HepG2 (cell line): ENCODE data around the gene ZBTB7B. TPM values are rescaled to one million over a fixed set of nuclear protein-coding genes. Genes with fewer than 3 reads are reported as not detected.

Experiments used
- DZIP1 ChIP-seq: sonication (generic); formaldehyde crosslinking; IDR thresholded peaks from 2 replicates; pipeline ENCODE4 v1.5.0; 2020; ENCODE audit warnings: mild to moderate bottlenecking, missing genetic modification reagents
- EED ChIP-seq: sonication (generic); formaldehyde crosslinking; IDR thresholded peaks from 2 replicates; pipeline ENCODE4 v1.5.0; 2020; ENCODE audit warnings: mild to moderate bottlenecking, missing genetic modification reagents
- ETV5 ChIP-seq: IDR thresholded peaks from 2 replicates; pipeline ENCODE4 v1.6.1; 2018; ENCODE audit warnings: missing biosample characterization, missing genetic modification reagents, inconsistent platforms, borderline replicate concordance
- FOXP1 ChIP-seq, 2 experiments: fragments of 450-650 bp in 1 of 2; IDR thresholded peaks; 2 replicates each; pipeline ENCODE4 v1.6.1; 2017 to 2018; ENCODE audit warnings: antibody characterized with exemption in 1 of 2
- GABPA ChIP-seq, 2 experiments: IDR thresholded peaks; 2 replicates each; pipeline ENCODE4 v1.6.1; 2011 to 2016; ENCODE audit warnings: low read depth in 2 of 2, low read length in 1 of 2, missing biosample characterization in 1 of 2, missing genetic modification characterization in 1 of 2
- NCOA5 ChIP-seq: sonication (generic); formaldehyde crosslinking; IDR thresholded peaks from 2 replicates; pipeline ENCODE4 v1.4.0; 2020; ENCODE audit warnings: missing genetic modification reagents
- NFE2L2 ChIP-seq: fragments of 150-350 bp; IDR thresholded peaks from 2 replicates; pipeline ENCODE4 v1.6.1; 2014; ENCODE audit warnings: low read length
- PRDM15 ChIP-seq: sonication (generic); formaldehyde crosslinking; IDR thresholded peaks from 2 replicates; pipeline ENCODE4 v1.4.0; 2020; ENCODE audit warnings: missing genetic modification reagents
- RARG ChIP-seq: sonication (generic); formaldehyde crosslinking; IDR thresholded peaks from 2 replicates; pipeline ENCODE4 v1.4.0; 2020; ENCODE audit warnings: low read depth, mild to moderate bottlenecking, missing genetic modification reagents
- REL ChIP-seq: sonication (generic); formaldehyde crosslinking; conservative IDR thresholded peaks from 2 replicates; pipeline ENCODE4 v1.8.0; 2022; ENCODE audit warnings: mild to moderate bottlenecking, missing genetic modification reagents, moderate library complexity
- TEAD2 ChIP-seq: sonication (generic); formaldehyde crosslinking; IDR thresholded peaks from 2 replicates; pipeline ENCODE4 v1.9.0; 2021; ENCODE audit warnings: missing genetic modification reagents
- THYN1 ChIP-seq: sonication (generic); formaldehyde crosslinking; IDR thresholded peaks from 2 replicates; pipeline ENCODE4 v1.8.1; 2023; ENCODE audit warnings: low read depth, mild to moderate bottlenecking, moderate library complexity, missing genetic modification reagents, borderline replicate concordance
- ZBTB1 ChIP-seq: sonication (generic); formaldehyde crosslinking; IDR thresholded peaks from 2 replicates; pipeline ENCODE4 v1.4.0; 2020; ENCODE audit warnings: missing genetic modification reagents, borderline replicate concordance
- ZNF18 ChIP-seq: sonication (generic); formaldehyde crosslinking; IDR thresholded peaks from 2 replicates; pipeline ENCODE4 v1.8.0; 2022; ENCODE audit warnings: mild to moderate bottlenecking, missing genetic modification reagents; ENCODE audit not compliant: insufficient replicate concordance
- ZNF317 ChIP-seq: sonication (generic); formaldehyde crosslinking; IDR thresholded peaks from 2 replicates; pipeline ENCODE4 v1.5.0; 2020; ENCODE audit warnings: mild to moderate bottlenecking, missing genetic modification reagents
- ZNF510 ChIP-seq: sonication (generic); formaldehyde crosslinking; IDR thresholded peaks from 2 replicates; pipeline ENCODE4 v1.4.0; 2020; ENCODE audit warnings: low read depth, mild to moderate bottlenecking, missing genetic modification reagents
- ZNF574 ChIP-seq: sonication (generic); formaldehyde crosslinking; IDR thresholded peaks from 2 replicates; pipeline ENCODE4 v1.4.0; 2020; ENCODE audit warnings: missing genetic modification reagents
- ZNF644 ChIP-seq: IDR thresholded peaks from 2 replicates; pipeline ENCODE4 v1.6.1; 2016; ENCODE audit warnings: low read depth
- ZNF75D ChIP-seq: sonication (generic); formaldehyde crosslinking; IDR thresholded peaks from 2 replicates; pipeline ENCODE4 v1.8.1; 2023; ENCODE audit warnings: missing genetic modification reagents, mild to moderate bottlenecking, borderline replicate concordance
- polyA plus RNA-seq, 8 experiments: library from polyadenylated mRNA; depleted of rRNA in 3 of 8; stranded (reverse) in 7 of 8; unstranded in 1 of 8; fragments of >200 nt; fragmentation: Illumina TruSeq in 4 of 8; extraction: Trizol in 4 of 8; gene quantifications; 2 replicates each; pipeline versions ENCODE4 v1.2.1 to v1.2.3, GENCODE V29; 2011 to 2016; ENCODE audit warnings: low read depth in 4 of 8, missing spikeins in 1 of 8, mixed read lengths in 1 of 8; ENCODE audit not compliant: insufficient read depth in 1 of 8
- total RNA-seq, 5 experiments: library from RNA; depleted of rRNA; stranded (reverse); fragments of >200 nt; fragmentation: Illumina TruSeq; extraction: Trizol; gene quantifications; 2 replicates each; pipeline ENCODE4 v1.2.3, GENCODE V29; 2016; ENCODE audit warnings: low read depth in 1 of 5

ZBTB7B gene
- total and polyA plus RNA-seq, 2 of the 13 experiments (the other 11 are each of a cell fraction or from before 2014, with no cell fraction given): 15.5 to 17.5 TPM

- TF ChIP-seq ZNF18 (CRISPR knock-in tag) (peak; percentile 35), ZBTB1 (CRISPR knock-in tag) (no peak), GABPA (IDR thresholded peaks at IDR 0.05; ENCODE audit: low read depth, low read length) (no peak), GABPA (CRISPR knock-in tag; IDR thresholded peaks at IDR 0.05; ENCODE audit: low read depth) (peak; percentile 78), PRDM15 (no peak), NFE2L2 (no peak), NCOA5 (no peak), ETV5 (CRISPR knock-in tag) (peak; percentile 80), THYN1 (CRISPR knock-in tag) (no peak), ZNF510 (CRISPR knock-in tag) (no peak), EED (CRISPR knock-in tag) (no peak), REL (CRISPR knock-in tag) (no peak), ZNF75D (CRISPR knock-in tag) (no peak), ZNF574 (CRISPR knock-in tag) (no peak), ZNF317 (no peak), RARG (CRISPR knock-in tag) (no peak), FOXP1 (IDR thresholded peaks at IDR 0.05) (no peak), FOXP1 (CRISPR knock-in tag; IDR thresholded peaks at IDR 0.05) (0 out of 2 replicates have a peak, but pooled peaks have one; percentile 32), DZIP1 (CRISPR knock-in tag) (no peak), TEAD2 (CRISPR knock-in tag) (no peak), ZNF644 (CRISPR knock-in tag) (no peak)
These were observed 47.4 kb upstream of the ZBTB7B start (continued) for GRCh38 chr1:154955039-154955717.
